Loucy (cell line): Measurements from ENCODE around the gene MED1.

Source experiments
- H2AFZ ChIP-seq: fragments of 200-600 bp; sonication (generic); 2 replicates; pipeline ENCODE4 v1.6.0; 2016; ENCODE audit warnings: antibody characterized with exemption, mild to moderate bottlenecking, low read length, moderate library complexity
- H3F3A ChIP-seq: fragments of 200-600 bp; 2 replicates; pipeline ENCODE4 v1.6.0; 2016; ENCODE audit warnings: antibody characterized with exemption, low read depth, mild to moderate bottlenecking
- H3K27me3 ChIP-seq: fragments of 200-600 bp; sonication (generic); 2 replicates; pipeline ENCODE4 v1.6.1; 2014; ENCODE audit warnings: low read length, mild to moderate bottlenecking; ENCODE audit not compliant: insufficient read depth, poor library complexity, severe bottlenecking
- H3K36me3 ChIP-seq: fragments of 200-600 bp; sonication (generic); 2 replicates; pipeline ENCODE4 v1.6.1; 2016; ENCODE audit warnings: low read length; ENCODE audit not compliant: insufficient read depth
- H3K4me1 ChIP-seq: fragments of 200-600 bp; sonication (generic); 2 replicates; pipeline ENCODE4 v1.5.1; 2014; ENCODE audit warnings: low read length, mild to moderate bottlenecking; ENCODE audit not compliant: insufficient read depth, poor library complexity, severe bottlenecking
- H3K4me2 ChIP-seq: fragments of 200-600 bp; sonication (generic); 2 replicates; pipeline ENCODE4 v1.6.0; 2014; ENCODE audit warnings: antibody characterized with exemption, low read length, low read depth, mild to moderate bottlenecking; ENCODE audit not compliant: poor library complexity, severe bottlenecking
- H3K4me3 ChIP-seq: fragments of 200-600 bp; sonication (generic); 2 replicates; pipeline ENCODE4 v1.5.1; 2014; ENCODE audit warnings: low read length, mild to moderate bottlenecking, mixed read lengths; ENCODE audit not compliant: poor library complexity, severe bottlenecking
- H3K79me2 ChIP-seq: fragments of 200-600 bp; sonication (generic); 2 replicates; pipeline ENCODE4 v1.6.1; 2014; ENCODE audit warnings: low read length; ENCODE audit not compliant: insufficient read depth
- H3K9ac ChIP-seq: fragments of 200-600 bp; sonication (generic); 2 replicates; pipeline ENCODE4 v1.6.0; 2014; ENCODE audit warnings: mild to moderate bottlenecking, low read depth, low read length, moderate library complexity; ENCODE audit not compliant: poor library complexity, severe bottlenecking
- H3K9me2 ChIP-seq: fragments of 200-600 bp; sonication (generic); replicated peaks from 2 replicates; pipeline ENCODE4 v1.6.1; 2016; ENCODE audit warnings: low read depth, low read length, mixed read lengths
- H3K9me3 ChIP-seq: fragments of 200-600 bp; sonication (generic); 2 replicates; pipeline ENCODE4 v1.6.1; 2014; ENCODE audit warnings: mild to moderate bottlenecking, antibody characterized with exemption, low read length, low read depth; ENCODE audit not compliant: insufficient read depth
- H4K20me1 ChIP-seq: fragments of 200-600 bp; sonication (generic); 2 replicates; pipeline ENCODE4 v1.6.0; 2014; ENCODE audit warnings: antibody characterized with exemption, low read length, mild to moderate bottlenecking; ENCODE audit not compliant: insufficient read depth, poor library complexity, severe bottlenecking
- CTCF ChIP-seq: fragments of 200-600 bp; sonication (generic); conservative IDR thresholded peaks from 2 replicates; pipeline ENCODE4 v1.5.1; 2014; ENCODE audit warnings: mild to moderate bottlenecking, antibody characterized with exemption, low read length
- EZH2phosphoT487 ChIP-seq: fragments of 200-600 bp; IDR thresholded peaks from 2 replicates; pipeline ENCODE4 v1.6.1; 2018; ENCODE audit warnings: antibody characterized with exemption, mild to moderate bottlenecking, moderate library complexity, borderline replicate concordance

MED1 gene

GRCh38 chr17:39405436-39405835 lies 45.6 kb downstream of the MED1 start:
- Histone ChIP-seq H3K36me3 (peaks cover 46% of the 10 kb centered on the region), H3F3A (no peaks in the 10 kb centered on the region), H3K4me1 (peaks cover 10% of the 10 kb centered on the region), H3K9me3 (no peaks in the 10 kb centered on the region), H3K27me3 (no peaks in the 10 kb centered on the region), H3K4me3 (no peak overlapping the region), H3K9me2 (no peaks in the 10 kb centered on the region), H2AFZ (no peak overlapping the region), H4K20me1 (peaks cover 4% of the 10 kb centered on the region), H3K79me2 (peaks cover 10% of the 10 kb centered on the region), H3K4me2 (no peak overlapping the region), H3K9ac (no peak overlapping the region)
- no peak for TF ChIP-seq EZH2phosphoT487
- no peak for TF ChIP-seq CTCF

- Histone ChIP-seq H3K4me2 (no peak overlapping the region), H3K9me3 (no peaks in the 10 kb centered on the region), H3F3A (no peaks in the 10 kb centered on the region), H3K4me3 (no peak overlapping the region), H4K20me1 (peaks cover 8% of the 10 kb centered on the region), H3K4me1 (peaks cover 17% of the 10 kb centered on the region), H2AFZ (no peak overlapping the region), H3K9ac (no peak overlapping the region), H3K36me3 (peaks cover 39% of the 10 kb centered on the region), H3K79me2 (peaks cover 17% of the 10 kb centered on the region), H3K27me3 (no peaks in the 10 kb centered on the region), H3K9me2 (no peaks in the 10 kb centered on the region)
- TF ChIP-seq CTCF: no peak
- no peak for TF ChIP-seq EZH2phosphoT487
Measured at GRCh38 chr17:39404542-39405378, 46.3 kb downstream of the MED1 start.

DNA sequence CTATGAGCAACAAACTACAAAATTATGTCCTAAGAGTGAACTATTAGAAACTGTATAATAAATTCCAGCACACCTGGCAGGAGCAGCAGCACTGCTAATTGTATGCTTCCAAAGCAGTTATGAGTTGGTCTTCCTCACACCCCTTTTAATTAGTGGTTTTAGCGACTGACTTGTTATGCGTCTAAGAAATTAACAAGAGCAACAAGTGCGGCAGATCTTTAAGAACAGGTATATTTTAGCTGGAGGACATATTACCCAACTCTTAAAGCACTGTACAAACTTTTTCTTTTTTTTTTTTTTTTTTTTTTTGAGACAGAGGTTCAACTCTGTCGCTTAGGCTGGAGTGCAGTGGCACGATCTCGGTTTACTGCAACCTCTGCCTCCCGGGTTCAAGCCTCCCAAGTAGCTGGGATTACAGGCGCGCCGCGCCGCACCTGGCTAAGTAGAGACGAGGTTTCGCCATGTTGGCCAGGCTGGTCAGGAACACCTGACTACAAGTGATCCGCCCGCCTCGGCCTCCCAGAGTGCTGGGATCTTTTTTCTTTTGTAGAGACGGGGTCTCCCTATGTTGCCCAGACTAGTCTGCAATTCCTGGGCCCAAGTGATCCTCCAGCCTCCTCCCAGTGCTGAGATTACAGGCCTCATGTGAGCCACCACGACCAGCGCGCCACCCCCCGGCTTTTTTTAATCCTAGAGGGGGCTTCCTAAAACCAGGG lies 48.0 kb downstream of the MED1 start:
- Histone ChIP-seq H3K9me3 (no peaks in the 10 kb centered on the region), H3K4me1 (peaks cover 24% of the 10 kb centered on the region), H3K4me3 (peak overlapping the region; percentile 90), H2AFZ (no peak overlapping the region), H4K20me1 (peaks cover 13% of the 10 kb centered on the region), H3K9ac (no peak overlapping the region), H3F3A (no peaks in the 10 kb centered on the region), H3K36me3 (peaks cover 22% of the 10 kb centered on the region; the same call in 1 of the 2 replicates), H3K4me2 (peak overlapping the region; percentile 90), H3K9me2 (no peaks in the 10 kb centered on the region), H3K27me3 (no peaks in the 10 kb centered on the region), H3K79me2 (peaks cover 21% of the 10 kb centered on the region)
- no peak for TF ChIP-seq EZH2phosphoT487
- TF ChIP-seq CTCF: no peak
